Effector memory CD8-positive, alpha-beta T cell (primary cell): Measurements from ENCODE around the gene HP1BP3.

Experiments
- ATAC-seq: fragments of 150-1000 bp; cut with Tn5 transposase; replicated peaks from 2 replicates; pipeline ENCODE4 v1.10.0; 2021; ENCODE audit warnings: mild to moderate bottlenecking, moderate library complexity
- DNase-seq, 3 experiments: peaks; one replicate each; pipeline ENCODE4 v3.0.0; 2021
- H3K27ac Mint-ChIP-seq, 2 donors: one replicate each; pipeline ENCODE4 v1.8.0; 2022; ENCODE audit warnings: mild to moderate bottlenecking in 2 of 2, mixed read lengths in 2 of 2, moderate library complexity in 2 of 2
- H3K27me3 Mint-ChIP-seq, 2 donors: one replicate each; pipeline ENCODE4 v1.8.0; 2022; ENCODE audit warnings: mixed read lengths in 2 of 2
- H3K36me3 Mint-ChIP-seq: one replicate; pipeline ENCODE4 v1.8.0; 2022; ENCODE audit warnings: mild to moderate bottlenecking, moderate library complexity, mixed read lengths; ENCODE audit not compliant: insufficient read depth
- H3K4me1 Mint-ChIP-seq, 2 donors: one replicate each; pipeline ENCODE4 v1.8.0; 2022; ENCODE audit warnings: low read depth in 2 of 2, mixed read lengths in 2 of 2
- H3K4me3 Mint-ChIP-seq, 2 donors: one replicate each; pipeline ENCODE4 v1.8.0; 2022; ENCODE audit warnings: mild to moderate bottlenecking in 2 of 2, mixed read lengths in 2 of 2, moderate library complexity in 2 of 2
- H3K9me3 Mint-ChIP-seq, 2 donors: one replicate each; pipeline ENCODE4 v1.8.0; 2022; ENCODE audit warnings: mixed read lengths in 2 of 2

The HP1BP3 gene

GRCh38 chr1:20751462-20751990 is 35.6 kb downstream of the HP1BP3 start:
- Mint-ChIP-seq H3K27me3 (no peaks in the 10 kb centered on the region), H3K36me3 (peaks cover 72% of the 10 kb centered on the region)
- ATAC-seq, result no peak

GRCh38 chr1:20742671-20743070 is 44.4 kb downstream of the HP1BP3 start:
- Mint-ChIP-seq H3K4me3 (no peak overlapping the region), H3K9me3 (no peaks in the 10 kb centered on the region), H3K4me1 (peaks cover 0 to 3% of the 10 kb centered on the region in 2 donors), H3K27me3 (no peaks in the 10 kb centered on the region), H3K27ac (no peak overlapping the region), H3K36me3 (peaks cover 61% of the 10 kb centered on the region)
- ATAC-seq, result no peak
- no peak for DNase-seq

More at GRCh38 chr1:20751462-20751990, 35.6 kb downstream of the HP1BP3 start:
- Mint-ChIP-seq H3K4me3 (no peak overlapping the region), H3K27ac (peak overlapping the region in 1 of 2 donors; percentile 35), H3K9me3 (no peaks in the 10 kb centered on the region), H3K4me1 (peaks cover 3 to 7% of the 10 kb centered on the region in 2 donors)
- no peak for DNase-seq

GRCh38 chr1:20740781-20741180 is 46.3 kb downstream of the HP1BP3 start:
- Mint-ChIP-seq H3K4me3 (no peak overlapping the region), H3K36me3 (peaks cover 46% of the 10 kb centered on the region), H3K4me1 (peaks cover 0 to 3% of the 10 kb centered on the region in 2 donors), H3K27me3 (no peaks in the 10 kb centered on the region), H3K9me3 (no peaks in the 10 kb centered on the region), H3K27ac (no peak overlapping the region)
- no peak for DNase-seq
- no peak for ATAC-seq

GRCh38 chr1:20739225-20739624 is 47.9 kb downstream of the HP1BP3 start:
- Mint-ChIP-seq H3K4me3 (no peak overlapping the region), H3K27ac (peak overlapping the region in 1 of 2 donors; percentile 24), H3K4me1 (peaks cover 0 to 3% of the 10 kb centered on the region in 2 donors), H3K9me3 (no peaks in the 10 kb centered on the region), H3K36me3 (peaks cover 31% of the 10 kb centered on the region), H3K27me3 (no peaks in the 10 kb centered on the region)
- no peak for DNase-seq
- ATAC-seq, result no peak

GRCh38 chr1:20735581-20736111 is 51.5 kb downstream of the HP1BP3 start:
- ATAC-seq, result no peak

GRCh38 chr1:20733360-20733975 is 53.6 kb downstream of the HP1BP3 start:
- peak overlapping the region; percentile 52 to 72 for H3K27ac Mint-ChIP-seq
- peak overlapping the region; percentile 85 to 93 for H3K4me3 Mint-ChIP-seq
- H3K9me3 Mint-ChIP-seq, result no peaks in the 10 kb centered on the region
- H3K36me3 Mint-ChIP-seq, result peaks cover 4% of the 10 kb centered on the region
- H3K27me3 Mint-ChIP-seq, result peaks cover 7 to 32% of the 10 kb centered on the region in 2 donors
- DNase-seq (no peak), ATAC-seq (no peak)
- peaks cover 19 to 22% of the 10 kb centered on the region in 2 donors for H3K4me1 Mint-ChIP-seq

More at GRCh38 chr1:20735581-20736111, 51.5 kb downstream of the HP1BP3 start:
- Mint-ChIP-seq H3K27me3 (peaks cover 0 to 11% of the 10 kb centered on the region in 2 donors), H3K4me3 (no peak overlapping the region), H3K9me3 (no peaks in the 10 kb centered on the region), H3K4me1 (peaks cover 11 to 17% of the 10 kb centered on the region in 2 donors), H3K36me3 (peaks cover 9% of the 10 kb centered on the region), H3K27ac (no peak overlapping the region)
- no peak for DNase-seq

- Mint-ChIP-seq H3K36me3 (peaks cover 4% of the 10 kb centered on the region), H3K27me3 (peaks cover 7 to 39% of the 10 kb centered on the region in 2 donors), H3K9me3 (no peaks in the 10 kb centered on the region), H3K27ac (peak within 1 kb of the TSS; percentile 52 to 72), H3K4me3 (peak within 1 kb of the TSS; percentile 85 to 93), H3K4me1 (peaks cover 19 to 22% of the 10 kb centered on the region in 2 donors)
- peak; percentile 80 for ATAC-seq
- peak; percentile 56 to 67 (median 64) for DNase-seq
These were observed 54.3 kb downstream of the HP1BP3 start, which contains the start of gene SH2D5 for GRCh38 chr1:20732588-20733359. Gene SH2D5, minus strand, starts transcription at chr1:20732703. Its CDS starts 4,659 bp downstream, at chr1:20728044.

- Mint-ChIP-seq H3K27ac (peak overlapping the region in 1 of 2 donors; percentile 72), H3K4me3 (peak overlapping the region; percentile 85 to 93), H3K36me3 (peaks cover 4% of the 10 kb centered on the region), H3K27me3 (peaks cover 7 to 41% of the 10 kb centered on the region in 2 donors), H3K4me1 (peaks cover 19 to 22% of the 10 kb centered on the region in 2 donors), H3K9me3 (no peaks in the 10 kb centered on the region)
- peak; percentile 25 to 36 (median 33) for DNase-seq
- ATAC-seq, result peak; percentile 60
These were observed 55.0 kb downstream of the HP1BP3 start for GRCh38 chr1:20732071-20732587.

- peaks cover 7 to 41% of the 10 kb centered on the region in 2 donors for H3K27me3 Mint-ChIP-seq
- peaks cover 19 to 22% of the 10 kb centered on the region in 2 donors for H3K4me1 Mint-ChIP-seq
- ATAC-seq (peak; percentile 13), DNase-seq (peak in 1 of 3 experiments; percentile 23)
- H3K4me3 Mint-ChIP-seq, result peak overlapping the region; percentile 82 to 83
- H3K36me3 Mint-ChIP-seq, result peaks cover 4% of the 10 kb centered on the region
- H3K9me3 Mint-ChIP-seq, result no peaks in the 10 kb centered on the region
- peak overlapping the region in 1 of 2 donors; percentile 49 for H3K27ac Mint-ChIP-seq
These were observed 55.8 kb downstream of the HP1BP3 start for GRCh38 chr1:20731057-20731991.

GRCh38 chr1:20730690-20731056 is 56.4 kb downstream of the HP1BP3 start:
- Mint-ChIP-seq H3K9me3 (no peaks in the 10 kb centered on the region), H3K4me1 (peaks cover 19 to 22% of the 10 kb centered on the region in 2 donors), H3K27me3 (peaks cover 7 to 41% of the 10 kb centered on the region in 2 donors), H3K36me3 (peaks cover 4% of the 10 kb centered on the region), H3K27ac (peak overlapping the region in 1 of 2 donors; percentile 49), H3K4me3 (peak overlapping the region in 1 of 2 donors; percentile 82)
- ATAC-seq (no peak), DNase-seq (no peak)

- peaks cover 7 to 41% of the 10 kb centered on the region in 2 donors for H3K27me3 Mint-ChIP-seq
- H3K27ac Mint-ChIP-seq, result peak overlapping the region; percentile 47 to 49
- H3K4me3 Mint-ChIP-seq, result peak overlapping the region; percentile 57 to 82
- DNase-seq, result no peak
- no peaks in the 10 kb centered on the region for H3K9me3 Mint-ChIP-seq
- H3K36me3 Mint-ChIP-seq, result peaks cover 4% of the 10 kb centered on the region
- ATAC-seq, result no peak
- peaks cover 19 to 22% of the 10 kb centered on the region in 2 donors for H3K4me1 Mint-ChIP-seq
These were observed 57.0 kb downstream of the HP1BP3 start for GRCh38 chr1:20729990-20730689.
